GM19025 (cell line): ENCODE data around the gene CRYZ.
A peak's percentile ranks its signal among the peaks of the same experiment; 100 is the strongest.

Experiments used
- ATAC-seq: cut with Tn5 transposase; IDR thresholded peaks from one replicate; pipeline ENCODE4 v1.9.1; 2021; ENCODE audit warnings: mild to moderate bottlenecking, low read depth, moderate library complexity; ENCODE audit not compliant: unreplicated experiment

CRYZ gene

GRCh38 chr1:74731399-74732052, 1.3 kb downstream of the CRYZ start:
- peak; percentile 24 for ATAC-seq

DNA sequence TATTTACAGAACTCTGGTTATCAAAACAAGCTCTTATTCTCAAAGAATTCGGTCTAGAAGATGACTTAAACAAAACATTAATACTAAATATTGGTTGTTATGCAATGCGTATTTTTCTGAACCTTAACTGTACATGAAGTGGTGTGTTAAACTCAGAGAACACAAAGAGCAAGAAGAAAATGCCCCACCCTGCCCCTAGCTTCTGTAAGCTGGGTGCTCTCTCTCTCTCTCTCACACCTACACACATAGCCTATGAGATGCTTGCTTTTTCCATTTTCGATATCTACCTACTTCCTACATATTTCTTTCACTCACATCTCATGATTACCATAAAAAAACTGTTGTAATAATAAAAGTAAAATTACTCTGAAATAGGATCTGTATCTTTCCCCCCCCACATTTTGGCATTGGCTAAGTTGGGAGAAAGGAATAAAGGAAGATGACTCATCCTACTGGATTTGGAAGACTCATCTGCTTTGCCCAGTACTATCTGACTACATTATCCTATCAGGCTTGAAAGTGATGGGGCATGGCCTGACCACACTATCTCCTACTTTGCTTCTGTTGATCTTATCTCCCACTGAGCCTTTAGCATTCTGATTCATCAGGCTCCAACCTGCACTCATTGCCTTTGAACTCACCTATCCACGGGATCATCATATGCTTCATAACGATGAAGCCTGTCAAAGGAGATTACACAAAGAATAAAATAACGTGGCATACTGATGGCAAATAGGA, 2.9 kb downstream of the CRYZ start:
- ATAC-seq: no peak

- no peak for ATAC-seq
Measured at GRCh38 chr1:74728736-74729135, 4.1 kb downstream of the CRYZ start.

DNA sequence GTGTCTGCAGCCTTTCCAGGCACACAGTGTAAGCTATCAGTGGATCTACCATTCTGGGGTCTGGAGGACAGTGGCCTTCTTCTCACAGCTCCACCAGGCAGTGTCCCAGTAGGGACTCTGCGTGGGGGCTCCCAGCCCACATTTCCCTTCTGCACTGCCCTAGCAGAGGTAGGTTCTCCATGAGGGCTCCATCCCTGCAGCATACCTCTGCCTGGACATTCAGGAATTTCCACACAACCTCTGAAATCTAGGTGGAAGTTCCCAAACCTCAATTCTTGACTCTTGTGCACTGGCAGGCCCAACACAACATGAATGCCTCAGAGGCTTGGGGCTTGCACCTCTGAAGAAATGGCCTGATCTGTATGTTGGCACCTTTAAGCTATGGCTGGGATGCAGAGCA, 6.8 kb downstream of the CRYZ start:
- no peak for ATAC-seq

DNA sequence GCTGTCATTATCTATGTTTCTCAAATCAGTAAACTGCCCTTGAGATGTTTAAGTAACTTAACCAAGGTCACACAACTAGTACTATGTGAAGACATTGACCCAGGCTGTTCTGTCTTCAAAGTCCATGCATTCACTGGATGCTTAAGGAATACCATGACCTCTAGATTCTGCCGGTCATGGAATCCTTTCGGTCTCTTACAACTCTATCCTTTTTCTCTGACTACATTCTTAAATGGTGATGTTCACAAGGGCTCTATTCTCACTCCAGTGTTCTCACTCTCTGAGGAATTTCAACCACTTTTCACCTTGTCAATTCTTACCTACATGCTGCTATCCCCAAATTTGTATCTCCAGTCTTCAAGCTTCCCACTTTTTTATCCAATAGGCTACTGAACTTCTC, 15.2 kb downstream of the CRYZ start:
- no peak for ATAC-seq

GRCh38 chr1:74716822-74717221, 16.0 kb downstream of the CRYZ start:
- ATAC-seq: no peak

DNA sequence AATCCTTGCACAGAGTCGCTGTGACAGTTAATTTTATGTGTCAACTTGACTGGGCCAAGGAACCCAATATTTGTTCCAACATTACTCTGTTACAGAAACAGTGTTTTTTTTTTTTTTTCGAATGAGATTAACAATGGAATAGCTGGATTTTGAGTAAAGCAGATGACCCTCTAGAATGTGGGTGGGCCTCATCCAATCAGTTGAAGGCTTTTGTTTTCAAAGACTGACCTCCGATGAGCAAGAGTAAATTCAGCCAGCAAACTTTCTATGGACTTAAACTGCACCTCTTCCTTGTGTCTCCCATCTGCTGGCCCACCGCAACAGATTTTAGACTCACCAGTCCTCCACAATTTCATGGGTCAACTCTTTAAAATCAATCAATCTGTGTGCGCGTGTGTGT, 17.0 kb downstream of the CRYZ start:
- ATAC-seq: no peak

DNA sequence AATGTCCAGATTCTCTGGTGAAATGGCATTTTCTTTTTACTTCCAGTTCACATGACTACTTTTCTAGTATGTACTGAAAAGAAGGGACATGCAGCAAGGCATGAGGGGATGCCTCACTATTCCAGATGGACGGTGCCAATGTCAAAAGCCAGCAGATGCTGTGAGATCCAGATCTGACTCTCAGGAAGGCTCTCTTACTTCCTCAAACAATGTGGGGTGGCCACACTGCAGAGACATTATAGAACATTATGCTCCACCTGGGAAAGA, 17.7 kb downstream of the CRYZ start:
- ATAC-seq: no peak

DNA sequence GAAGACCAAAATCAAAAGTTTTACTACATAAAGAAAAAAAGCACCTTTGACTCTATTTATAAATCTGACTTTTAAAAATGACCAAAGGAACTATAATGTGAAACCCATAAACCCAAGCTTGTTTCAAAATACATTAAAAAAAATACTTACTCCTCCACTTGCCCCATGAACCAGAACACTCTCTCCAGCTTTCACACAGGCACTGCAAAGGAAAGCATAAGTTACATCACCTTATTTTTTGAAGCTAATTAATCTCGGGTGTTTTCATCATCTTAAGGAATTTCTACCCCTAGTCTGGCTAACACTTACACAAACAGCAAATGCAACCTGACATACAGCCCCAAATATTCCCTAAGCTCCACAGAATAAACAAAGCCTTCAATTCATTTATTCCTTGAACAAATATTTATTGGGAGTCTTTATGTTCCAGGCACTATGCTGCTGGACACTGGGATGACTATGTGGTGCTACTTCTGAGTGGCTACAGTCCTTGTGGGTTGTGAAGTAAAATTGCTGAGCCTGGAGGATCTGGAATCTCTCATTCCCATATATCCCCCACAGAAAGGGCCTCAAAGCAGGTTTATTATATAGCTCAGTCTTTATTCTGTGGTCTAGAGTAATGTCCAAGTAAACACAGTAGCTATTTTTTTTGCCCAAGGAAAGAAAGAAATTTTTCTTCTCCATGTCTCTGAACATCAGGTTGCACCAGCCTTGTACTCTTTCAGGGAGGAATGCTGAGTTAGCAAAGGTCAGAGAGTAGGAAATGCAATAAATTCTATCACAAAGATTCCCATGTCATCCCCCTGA, 18.2 kb downstream of the CRYZ start:
- no peak for ATAC-seq

GRCh38 chr1:74713849-74714248, 19.0 kb downstream of the CRYZ start:
- ATAC-seq: no peak

DNA sequence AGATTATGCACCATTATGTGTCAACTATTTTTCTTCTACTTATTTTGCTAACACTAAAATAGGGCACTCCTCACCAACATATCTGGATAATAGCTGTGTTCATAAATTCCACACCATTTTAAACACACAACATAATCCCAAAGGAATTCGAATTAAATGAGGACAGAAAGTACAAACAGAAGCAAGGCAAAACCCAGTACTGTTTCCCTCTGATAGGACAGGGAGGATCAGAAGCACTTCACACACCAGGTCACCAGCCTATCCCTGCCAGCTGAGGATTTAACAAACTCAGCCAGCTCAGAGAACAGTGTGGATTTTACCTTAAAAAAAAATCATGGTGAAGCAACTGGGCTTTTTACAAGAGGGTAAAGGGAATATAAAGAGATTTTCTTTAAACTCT, 20.0 kb downstream of the CRYZ start:
- ATAC-seq: no peak

GRCh38 chr1:74703386-74704182, 29.3 kb downstream of the CRYZ start:
- no peak for ATAC-seq

DNA sequence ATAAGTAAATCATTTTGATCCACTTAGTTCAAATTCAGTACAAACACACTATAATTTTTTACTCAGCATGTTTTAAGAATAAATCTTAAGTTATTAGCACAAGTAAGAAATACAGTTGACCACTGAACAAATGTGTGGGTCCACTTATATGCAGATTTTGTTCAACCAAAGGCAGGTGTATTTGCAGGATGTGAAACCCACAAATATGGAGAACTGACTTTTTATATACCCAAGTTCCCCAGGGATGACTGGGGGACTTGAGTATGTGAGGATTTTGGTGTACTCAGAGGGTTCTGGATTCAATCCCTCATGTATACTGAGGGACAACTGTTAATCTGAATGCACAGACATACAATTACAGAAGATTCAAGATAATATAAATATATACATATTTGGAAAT, 33.5 kb downstream of the CRYZ start:
- ATAC-seq: no peak

DNA sequence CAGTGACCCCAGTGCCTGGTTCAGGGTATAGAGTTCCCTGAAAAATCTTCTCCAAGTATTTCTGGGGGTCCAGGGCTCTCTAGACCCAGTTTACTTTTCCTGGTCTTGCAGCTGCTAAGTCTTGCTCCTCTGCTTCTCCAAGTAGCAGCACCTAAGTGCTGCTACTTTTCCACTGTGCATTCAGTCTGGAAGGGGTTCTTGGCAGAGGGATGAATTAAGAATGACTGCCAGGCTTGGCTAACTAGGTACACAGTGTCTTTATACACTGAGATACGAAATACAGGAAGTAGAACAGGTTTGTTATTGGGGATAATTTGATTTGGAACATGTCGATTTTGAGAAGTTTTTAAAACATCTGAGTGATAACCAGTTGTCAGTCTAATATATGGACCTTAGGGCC, 35.0 kb downstream of the CRYZ start:
- no peak for ATAC-seq

- no peak for ATAC-seq
Measured at GRCh38 chr1:74693473-74693872, 39.4 kb downstream of the CRYZ start.

DNA sequence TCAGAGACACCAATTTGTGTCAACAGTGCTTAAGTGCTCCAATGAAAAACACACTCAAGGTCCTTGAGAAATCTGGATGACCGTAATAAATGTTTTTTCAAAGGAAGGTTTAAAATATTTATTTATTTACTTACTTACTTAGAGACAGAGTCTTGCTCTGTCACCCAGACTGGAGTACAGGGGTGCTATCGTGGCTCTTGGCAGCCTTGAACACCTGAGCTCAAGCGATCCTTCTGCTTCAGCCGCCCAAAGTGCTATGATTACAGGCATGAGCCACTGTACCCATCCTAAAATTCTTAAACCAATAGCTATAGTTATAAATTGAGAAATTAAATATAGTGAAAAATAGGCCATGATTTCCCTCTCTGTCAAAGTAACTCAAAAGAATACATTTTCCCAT, 41.9 kb downstream of the CRYZ start:
- no peak for ATAC-seq

- ATAC-seq: no peak
Measured at GRCh38 chr1:74690364-74690696, 42.5 kb downstream of the CRYZ start.

- ATAC-seq: no peak
Measured at GRCh38 chr1:74689621-74690363, 43.1 kb downstream of the CRYZ start.

- ATAC-seq: no peak
Measured at GRCh38 chr1:74686928-74687327, 45.9 kb downstream of the CRYZ start.

DNA sequence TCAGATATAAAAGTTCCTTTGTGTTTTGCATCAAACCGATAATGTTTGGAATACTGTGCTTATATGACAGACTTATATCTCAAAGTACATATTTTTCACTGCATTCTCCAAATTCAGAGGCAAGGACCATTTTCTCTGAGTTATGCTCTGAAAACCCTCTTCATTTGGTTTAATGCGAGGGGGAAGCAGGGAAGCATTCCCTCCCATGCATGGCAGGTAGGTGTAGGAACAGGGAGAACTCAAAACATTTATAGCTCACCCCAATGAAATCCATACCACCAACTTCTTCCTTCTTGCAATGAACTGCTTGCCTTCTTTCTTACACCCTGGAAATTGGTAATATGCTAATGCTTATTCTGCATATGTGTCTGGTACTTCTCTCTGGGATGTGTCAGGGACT, 48.5 kb downstream of the CRYZ start:
- no peak for ATAC-seq

DNA sequence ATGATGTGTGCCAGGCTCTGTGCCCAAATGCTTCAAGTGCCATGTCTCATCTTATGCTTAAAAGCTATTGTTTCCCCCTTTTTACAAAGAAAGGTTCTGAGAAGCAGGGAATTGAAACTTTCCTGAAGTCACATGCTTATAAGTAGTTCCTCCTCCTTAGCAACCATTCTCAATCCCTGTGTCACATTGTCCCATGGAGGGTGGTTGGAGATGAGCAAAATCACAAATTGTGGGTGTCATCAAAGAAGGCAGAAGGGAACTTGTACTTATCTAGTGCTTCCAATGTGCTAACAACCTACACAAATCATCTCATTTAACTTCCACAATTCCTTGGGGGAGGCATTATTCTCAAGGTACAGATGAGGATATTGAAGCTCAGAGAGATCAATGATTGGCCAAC, 49.2 kb downstream of the CRYZ start:
- no peak for ATAC-seq
